ENCODE data around the gene DUSP1. TPM values are rescaled to one million over a fixed set of nuclear protein-coding genes. Genes with fewer than 3 reads are reported as not detected.

The DUSP1 gene
- total and polyA plus RNA-seq, 2 of the 13 experiments (the other 11 are each of a cell fraction or from before 2014, with no cell fraction given) = 27.1 to 55.5 TPM

DNA sequence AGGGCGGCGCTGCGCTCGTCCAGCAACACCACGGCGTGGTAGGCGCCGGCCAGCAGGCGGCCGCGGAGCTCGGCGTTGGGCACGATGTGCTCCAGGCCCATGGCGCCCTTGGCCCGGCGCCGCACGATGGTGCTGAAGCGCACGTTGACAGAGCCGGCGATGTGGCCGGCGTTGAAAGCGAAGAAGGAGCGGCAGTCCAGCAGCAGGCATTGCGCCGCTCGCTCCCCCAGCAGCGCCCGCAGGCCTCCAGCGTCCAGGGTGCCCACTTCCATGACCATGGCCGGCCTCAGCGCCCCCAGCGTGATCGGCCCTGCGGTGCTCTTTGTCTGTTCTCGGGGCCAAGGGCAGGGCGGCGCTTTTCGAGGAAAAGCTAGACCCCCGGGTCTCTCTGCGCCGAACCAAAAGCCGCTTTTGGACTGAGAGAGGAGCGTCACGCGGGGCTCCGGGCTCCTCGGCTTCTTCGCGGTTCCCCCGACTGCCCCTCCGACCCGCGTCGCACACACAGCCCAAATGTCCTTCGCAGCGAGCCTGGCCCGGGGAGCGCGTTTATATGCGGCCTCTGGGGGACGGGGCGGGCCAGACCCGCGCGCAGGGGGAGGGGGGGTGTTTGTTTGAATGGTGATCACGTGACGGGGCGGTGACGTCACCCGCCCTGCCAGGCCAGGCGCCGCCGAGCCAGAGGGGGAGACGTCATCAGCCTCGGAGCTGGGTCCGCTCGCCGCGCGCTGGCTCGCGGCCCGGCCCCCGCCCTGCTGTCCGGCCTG is at the start of gene DUSP1 (continued):
- TF ChIP-seq, protein P1, sequence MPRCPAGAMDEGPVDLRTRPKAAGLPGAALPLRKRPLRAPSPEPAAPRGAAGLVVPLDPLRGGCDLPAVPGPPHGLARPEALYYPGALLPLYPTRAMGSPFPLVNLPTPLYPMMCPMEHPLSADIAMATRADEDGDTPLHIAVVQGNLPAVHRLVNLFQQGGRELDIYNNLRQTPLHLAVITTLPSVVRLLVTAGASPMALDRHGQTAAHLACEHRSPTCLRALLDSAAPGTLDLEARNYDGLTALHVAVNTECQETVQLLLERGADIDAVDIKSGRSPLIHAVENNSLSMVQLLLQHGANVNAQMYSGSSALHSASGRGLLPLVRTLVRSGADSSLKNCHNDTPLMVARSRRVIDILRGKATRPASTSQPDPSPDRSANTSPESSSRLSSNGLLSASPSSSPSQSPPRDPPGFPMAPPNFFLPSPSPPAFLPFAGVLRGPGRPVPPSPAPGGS (CRISPR knock-in tag; IDR thresholded peaks at IDR 0.05) = peak; percentile 67; the same call in 1 of the 2 replicates
- TF ChIP-seq SNAPC2 (CRISPR knock-in tag; IDR thresholded peaks at IDR 0.05) (peak; percentile 87), CREM (IDR thresholded peaks at IDR 0.05) (peak; percentile 73), CREM (CRISPR knock-in tag; IDR thresholded peaks at IDR 0.05) (no peak), ZNF263 (CRISPR knock-in tag; IDR thresholded peaks at IDR 0.05) (no peak), ZNF644 (CRISPR knock-in tag; IDR thresholded peaks at IDR 0.05; ENCODE audit: low read depth) (no peak), AGO2 (optimal IDR thresholded peaks at IDR 0.05; ENCODE audit: low read depth, low read length) (peak; percentile 97), MEIS2 (CRISPR knock-in tag; IDR thresholded peaks at IDR 0.05) (no peak; the same call in 1 of the 2 replicates), ZNF292 (CRISPR knock-in tag; IDR thresholded peaks at IDR 0.05; ENCODE audit: borderline replicate concordance, low read depth) (peak; percentile 53; the same call in 1 of the 2 replicates), HOXA3 (CRISPR knock-in tag; IDR thresholded peaks at IDR 0.05) (peak; percentile 97)
- TF ChIP-seq, protein P2, sequence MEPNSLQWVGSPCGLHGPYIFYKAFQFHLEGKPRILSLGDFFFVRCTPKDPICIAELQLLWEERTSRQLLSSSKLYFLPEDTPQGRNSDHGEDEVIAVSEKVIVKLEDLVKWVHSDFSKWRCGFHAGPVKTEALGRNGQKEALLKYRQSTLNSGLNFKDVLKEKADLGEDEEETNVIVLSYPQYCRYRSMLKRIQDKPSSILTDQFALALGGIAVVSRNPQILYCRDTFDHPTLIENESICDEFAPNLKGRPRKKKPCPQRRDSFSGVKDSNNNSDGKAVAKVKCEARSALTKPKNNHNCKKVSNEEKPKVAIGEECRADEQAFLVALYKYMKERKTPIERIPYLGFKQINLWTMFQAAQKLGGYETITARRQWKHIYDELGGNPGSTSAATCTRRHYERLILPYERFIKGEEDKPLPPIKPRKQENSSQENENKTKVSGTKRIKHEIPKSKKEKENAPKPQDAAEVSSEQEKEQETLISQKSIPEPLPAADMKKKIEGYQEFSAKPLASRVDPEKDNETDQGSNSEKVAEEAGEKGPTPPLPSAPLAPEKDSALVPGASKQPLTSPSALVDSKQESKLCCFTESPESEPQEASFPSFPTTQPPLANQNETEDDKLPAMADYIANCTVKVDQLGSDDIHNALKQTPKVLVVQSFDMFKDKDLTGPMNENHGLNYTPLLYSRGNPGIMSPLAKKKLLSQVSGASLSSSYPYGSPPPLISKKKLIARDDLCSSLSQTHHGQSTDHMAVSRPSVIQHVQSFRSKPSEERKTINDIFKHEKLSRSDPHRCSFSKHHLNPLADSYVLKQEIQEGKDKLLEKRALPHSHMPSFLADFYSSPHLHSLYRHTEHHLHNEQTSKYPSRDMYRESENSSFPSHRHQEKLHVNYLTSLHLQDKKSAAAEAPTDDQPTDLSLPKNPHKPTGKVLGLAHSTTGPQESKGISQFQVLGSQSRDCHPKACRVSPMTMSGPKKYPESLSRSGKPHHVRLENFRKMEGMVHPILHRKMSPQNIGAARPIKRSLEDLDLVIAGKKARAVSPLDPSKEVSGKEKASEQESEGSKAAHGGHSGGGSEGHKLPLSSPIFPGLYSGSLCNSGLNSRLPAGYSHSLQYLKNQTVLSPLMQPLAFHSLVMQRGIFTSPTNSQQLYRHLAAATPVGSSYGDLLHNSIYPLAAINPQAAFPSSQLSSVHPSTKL (CRISPR knock-in tag; IDR thresholded peaks at IDR 0.05) = no peak
- TF ChIP-seq, protein P3, sequence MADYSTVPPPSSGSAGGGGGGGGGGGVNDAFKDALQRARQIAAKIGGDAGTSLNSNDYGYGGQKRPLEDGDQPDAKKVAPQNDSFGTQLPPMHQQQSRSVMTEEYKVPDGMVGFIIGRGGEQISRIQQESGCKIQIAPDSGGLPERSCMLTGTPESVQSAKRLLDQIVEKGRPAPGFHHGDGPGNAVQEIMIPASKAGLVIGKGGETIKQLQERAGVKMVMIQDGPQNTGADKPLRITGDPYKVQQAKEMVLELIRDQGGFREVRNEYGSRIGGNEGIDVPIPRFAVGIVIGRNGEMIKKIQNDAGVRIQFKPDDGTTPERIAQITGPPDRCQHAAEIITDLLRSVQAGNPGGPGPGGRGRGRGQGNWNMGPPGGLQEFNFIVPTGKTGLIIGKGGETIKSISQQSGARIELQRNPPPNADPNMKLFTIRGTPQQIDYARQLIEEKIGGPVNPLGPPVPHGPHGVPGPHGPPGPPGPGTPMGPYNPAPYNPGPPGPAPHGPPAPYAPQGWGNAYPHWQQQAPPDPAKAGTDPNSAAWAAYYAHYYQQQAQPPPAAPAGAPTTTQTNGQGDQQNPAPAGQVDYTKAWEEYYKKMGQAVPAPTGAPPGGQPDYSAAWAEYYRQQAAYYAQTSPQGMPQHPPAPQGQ (CRISPR knock-in tag; IDR thresholded peaks at IDR 0.05; ENCODE audit: borderline replicate concordance) = no peak; the same call in 1 of the 2 replicates
- TF ChIP-seq, protein P4, sequence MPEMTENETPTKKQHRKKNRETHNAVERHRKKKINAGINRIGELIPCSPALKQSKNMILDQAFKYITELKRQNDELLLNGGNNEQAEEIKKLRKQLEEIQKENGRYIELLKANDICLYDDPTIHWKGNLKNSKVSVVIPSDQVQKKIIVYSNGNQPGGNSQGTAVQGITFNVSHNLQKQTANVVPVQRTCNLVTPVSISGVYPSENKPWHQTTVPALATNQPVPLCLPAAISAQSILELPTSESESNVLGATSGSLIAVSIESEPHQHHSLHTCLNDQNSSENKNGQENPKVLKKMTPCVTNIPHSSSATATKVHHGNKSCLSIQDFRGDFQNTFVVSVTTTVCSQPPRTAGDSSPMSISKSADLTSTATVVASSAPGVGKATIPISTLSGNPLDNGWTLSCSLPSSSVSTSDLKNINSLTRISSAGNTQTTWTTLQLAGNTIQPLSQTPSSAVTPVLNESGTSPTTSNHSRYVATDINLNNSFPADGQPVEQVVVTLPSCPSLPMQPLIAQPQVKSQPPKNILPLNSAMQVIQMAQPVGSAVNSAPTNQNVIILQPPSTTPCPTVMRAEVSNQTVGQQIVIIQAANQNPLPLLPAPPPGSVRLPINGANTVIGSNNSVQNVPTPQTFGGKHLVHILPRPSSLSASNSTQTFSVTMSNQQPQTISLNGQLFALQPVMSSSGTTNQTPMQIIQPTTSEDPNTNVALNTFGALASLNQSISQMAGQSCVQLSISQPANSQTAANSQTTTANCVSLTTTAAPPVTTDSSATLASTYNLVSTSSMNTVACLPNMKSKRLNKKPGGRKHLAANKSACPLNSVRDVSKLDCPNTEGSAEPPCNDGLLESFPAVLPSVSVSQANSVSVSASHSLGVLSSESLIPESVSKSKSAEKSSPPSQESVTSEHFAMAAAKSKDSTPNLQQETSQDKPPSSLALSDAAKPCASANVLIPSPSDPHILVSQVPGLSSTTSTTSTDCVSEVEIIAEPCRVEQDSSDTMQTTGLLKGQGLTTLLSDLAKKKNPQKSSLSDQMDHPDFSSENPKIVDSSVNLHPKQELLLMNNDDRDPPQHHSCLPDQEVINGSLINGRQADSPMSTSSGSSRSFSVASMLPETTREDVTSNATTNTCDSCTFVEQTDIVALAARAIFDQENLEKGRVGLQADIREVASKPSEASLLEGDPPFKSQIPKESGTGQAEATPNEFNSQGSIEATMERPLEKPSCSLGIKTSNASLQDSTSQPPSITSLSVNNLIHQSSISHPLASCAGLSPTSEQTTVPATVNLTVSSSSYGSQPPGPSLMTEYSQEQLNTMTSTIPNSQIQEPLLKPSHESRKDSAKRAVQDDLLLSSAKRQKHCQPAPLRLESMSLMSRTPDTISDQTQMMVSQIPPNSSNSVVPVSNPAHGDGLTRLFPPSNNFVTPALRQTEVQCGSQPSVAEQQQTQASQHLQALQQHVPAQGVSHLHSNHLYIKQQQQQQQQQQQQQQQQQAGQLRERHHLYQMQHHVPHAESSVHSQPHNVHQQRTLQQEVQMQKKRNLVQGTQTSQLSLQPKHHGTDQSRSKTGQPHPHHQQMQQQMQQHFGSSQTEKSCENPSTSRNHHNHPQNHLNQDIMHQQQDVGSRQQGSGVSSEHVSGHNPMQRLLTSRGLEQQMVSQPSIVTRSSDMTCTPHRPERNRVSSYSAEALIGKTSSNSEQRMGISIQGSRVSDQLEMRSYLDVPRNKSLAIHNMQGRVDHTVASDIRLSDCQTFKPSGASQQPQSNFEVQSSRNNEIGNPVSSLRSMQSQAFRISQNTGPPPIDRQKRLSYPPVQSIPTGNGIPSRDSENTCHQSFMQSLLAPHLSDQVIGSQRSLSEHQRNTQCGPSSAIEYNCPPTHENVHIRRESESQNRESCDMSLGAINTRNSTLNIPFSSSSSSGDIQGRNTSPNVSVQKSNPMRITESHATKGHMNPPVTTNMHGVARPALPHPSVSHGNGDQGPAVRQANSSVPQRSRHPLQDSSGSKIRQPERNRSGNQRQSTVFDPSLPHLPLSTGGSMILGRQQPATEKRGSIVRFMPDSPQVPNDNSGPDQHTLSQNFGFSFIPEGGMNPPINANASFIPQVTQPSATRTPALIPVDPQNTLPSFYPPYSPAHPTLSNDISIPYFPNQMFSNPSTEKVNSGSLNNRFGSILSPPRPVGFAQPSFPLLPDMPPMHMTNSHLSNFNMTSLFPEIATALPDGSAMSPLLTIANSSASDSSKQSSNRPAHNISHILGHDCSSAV (CRISPR knock-in tag; IDR thresholded peaks at IDR 0.05; ENCODE audit: borderline replicate concordance) = 0 out of 2 replicates have a peak, but pooled peaks have one; percentile 55
